Adrenal gland (tissue), 5 donors: ENCODE results near the gene HPRT1.

Experiments used
- POLR2A ChIP-seq, 2 donors: fragments of 450-650 bp; IDR thresholded peaks; one replicate each; pipeline ENCODE4 v1.6.1; 2017; ENCODE audit warnings: antibody characterized with exemption in 2 of 2, mild to moderate bottlenecking in 2 of 2, moderate library complexity in 1 of 2
- TF ChIP-seq, protein P1 (sequence below), 6 experiments: fragments of 450-650 bp in 4 of 6; fragments of 200-600 bp in 2 of 6; sonication (generic) in 1 of 6; IDR thresholded peaks; 1 replicate in 5 of 6; 2 replicates in 1 of 6; pipeline versions ENCODE4 v1.5.1 to v1.8.0; 2016 to 2021; ENCODE audit warnings: antibody characterized with exemption in 6 of 6, mild to moderate bottlenecking in 2 of 6, moderate library complexity in 1 of 6
- donor health status: DM: no; HTN: no; CAD: no.

DNA sequence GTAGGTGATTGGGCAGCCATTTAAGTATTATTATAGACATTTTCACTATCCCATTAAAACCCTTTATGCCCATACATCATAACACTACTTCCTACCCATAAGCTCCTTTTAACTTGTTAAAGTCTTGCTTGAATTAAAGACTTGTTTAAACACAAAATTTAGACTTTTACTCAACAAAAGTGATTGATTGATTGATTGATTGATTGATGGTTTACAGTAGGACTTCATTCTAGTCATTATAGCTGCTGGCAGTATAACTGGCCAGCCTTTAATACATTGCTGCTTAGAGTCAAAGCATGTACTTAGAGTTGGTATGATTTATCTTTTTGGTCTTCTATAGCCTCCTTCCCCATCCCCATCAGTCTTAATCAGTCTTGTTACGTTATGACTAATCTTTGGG, 16.3 kb downstream of the HPRT1 start:
- TF ChIP-seq, protein P1, sequence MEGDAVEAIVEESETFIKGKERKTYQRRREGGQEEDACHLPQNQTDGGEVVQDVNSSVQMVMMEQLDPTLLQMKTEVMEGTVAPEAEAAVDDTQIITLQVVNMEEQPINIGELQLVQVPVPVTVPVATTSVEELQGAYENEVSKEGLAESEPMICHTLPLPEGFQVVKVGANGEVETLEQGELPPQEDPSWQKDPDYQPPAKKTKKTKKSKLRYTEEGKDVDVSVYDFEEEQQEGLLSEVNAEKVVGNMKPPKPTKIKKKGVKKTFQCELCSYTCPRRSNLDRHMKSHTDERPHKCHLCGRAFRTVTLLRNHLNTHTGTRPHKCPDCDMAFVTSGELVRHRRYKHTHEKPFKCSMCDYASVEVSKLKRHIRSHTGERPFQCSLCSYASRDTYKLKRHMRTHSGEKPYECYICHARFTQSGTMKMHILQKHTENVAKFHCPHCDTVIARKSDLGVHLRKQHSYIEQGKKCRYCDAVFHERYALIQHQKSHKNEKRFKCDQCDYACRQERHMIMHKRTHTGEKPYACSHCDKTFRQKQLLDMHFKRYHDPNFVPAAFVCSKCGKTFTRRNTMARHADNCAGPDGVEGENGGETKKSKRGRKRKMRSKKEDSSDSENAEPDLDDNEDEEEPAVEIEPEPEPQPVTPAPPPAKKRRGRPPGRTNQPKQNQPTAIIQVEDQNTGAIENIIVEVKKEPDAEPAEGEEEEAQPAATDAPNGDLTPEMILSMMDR (IDR thresholded peaks at IDR 0.05), result no peak
- TF ChIP-seq POLR2A (IDR thresholded peaks at IDR 0.05), result no peak
